Femur (tissue), 1 donor: ENCODE results near the gene TFDP1.

Source experiments
- DNase-seq: peaks from one replicate; pipeline ENCODE4 v3.0.0-alpha.2; 2017

The TFDP1 gene

DNA sequence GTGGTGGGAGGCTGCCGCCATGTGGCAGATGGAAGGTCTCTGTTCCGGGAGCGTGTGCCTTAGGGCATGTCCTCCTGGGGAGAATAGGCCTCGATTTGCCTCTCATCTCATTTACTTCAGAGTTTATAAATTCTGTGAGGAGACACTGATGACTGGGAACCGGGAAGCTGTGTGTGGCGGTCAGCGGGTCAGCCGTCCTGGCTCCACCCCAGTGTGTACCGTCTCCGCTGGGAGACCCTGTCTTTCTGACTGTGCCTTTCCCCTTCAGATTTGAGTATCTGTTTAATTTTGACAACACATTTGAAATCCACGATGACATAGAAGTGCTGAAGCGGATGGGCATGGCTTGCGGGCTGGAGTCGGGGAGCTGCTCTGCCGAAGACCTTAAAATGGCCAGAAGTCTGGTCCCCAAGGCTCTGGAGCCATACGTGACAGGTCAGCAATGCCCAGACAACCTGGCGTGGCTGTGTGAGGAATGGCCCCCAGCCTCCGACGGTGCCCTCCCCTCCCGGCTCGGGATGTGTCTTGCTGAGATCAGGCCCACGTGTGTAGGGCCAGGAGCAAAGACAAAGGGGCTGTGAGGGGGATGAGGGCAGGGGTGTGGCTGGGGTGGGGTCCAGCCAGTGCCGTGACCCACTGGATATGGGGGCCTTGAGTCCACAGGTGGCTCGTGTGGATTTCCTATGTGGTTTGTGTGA lies 51.9 kb downstream of the TFDP1 start:
- DNase-seq = no peak

DNA sequence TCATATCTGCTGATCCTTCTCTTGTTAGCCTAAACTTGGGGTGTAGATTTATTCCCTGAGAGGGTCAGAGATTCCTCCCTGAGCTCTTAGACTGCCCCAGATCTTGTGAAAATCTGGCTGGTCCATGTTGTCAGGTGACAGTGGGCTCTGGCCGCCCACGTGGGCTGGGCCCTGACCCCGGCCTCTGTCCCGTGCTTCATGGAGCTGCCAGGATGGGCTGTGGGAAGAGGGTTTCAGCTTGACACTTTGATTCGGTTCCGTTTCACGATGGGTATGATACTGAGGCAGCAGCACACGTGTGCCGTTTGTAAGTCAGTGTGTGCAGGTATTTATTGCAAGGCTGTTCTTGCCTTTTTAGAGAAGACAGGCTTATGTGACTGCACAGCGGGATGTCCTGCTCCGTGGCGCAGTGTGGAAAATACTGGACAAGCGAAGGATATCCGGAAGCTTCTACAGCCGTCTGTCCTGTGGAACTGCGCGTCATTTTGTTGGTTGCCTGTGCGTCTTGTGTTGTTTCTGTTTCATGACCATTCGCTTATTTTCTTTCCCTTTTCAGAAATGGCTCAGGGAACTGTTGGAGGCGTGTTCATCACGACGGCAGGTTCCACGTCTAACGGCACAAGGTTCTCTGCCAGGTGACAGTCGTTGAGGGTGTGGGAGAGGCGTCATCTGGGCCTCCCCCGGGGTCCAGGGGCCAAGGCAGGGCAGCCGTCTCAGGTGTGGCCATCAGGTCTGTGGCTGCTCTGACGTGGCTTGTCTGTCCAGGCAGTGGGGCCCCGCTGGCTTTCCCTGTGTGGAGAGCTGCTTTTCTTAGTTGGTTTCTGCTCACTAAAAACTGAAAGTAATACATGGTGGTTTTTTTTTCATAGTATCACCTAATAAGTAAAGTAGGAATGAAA lies 53.0 kb downstream of the TFDP1 start:
- DNase-seq = peak; percentile 11

DNA sequence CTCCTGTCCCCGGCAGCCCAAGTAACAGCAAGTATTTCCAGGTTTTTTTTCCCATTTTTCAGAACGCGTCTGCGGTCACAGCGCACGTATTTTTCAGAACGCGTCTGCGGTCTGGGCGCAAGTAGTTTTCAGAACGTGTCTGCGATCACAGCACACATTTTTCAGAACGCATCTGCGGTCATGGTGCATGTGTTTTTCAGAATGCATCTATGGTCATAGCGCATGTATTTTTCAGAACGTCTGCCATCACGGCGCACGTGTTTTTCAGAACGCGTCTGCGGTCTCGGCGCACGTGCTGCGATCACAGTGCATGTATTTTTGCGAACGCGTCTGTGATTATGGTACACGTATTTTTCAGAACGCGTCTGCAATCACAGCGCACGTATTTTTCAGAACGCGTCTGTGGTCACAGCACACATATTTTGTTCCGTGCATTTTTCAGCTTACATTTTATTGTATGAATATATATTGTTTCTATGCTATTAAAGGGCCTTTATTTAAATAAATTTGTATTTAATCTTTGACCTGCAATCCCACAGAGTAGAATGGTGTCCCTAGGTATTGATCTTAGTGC lies 53.7 kb downstream of the TFDP1 start:
- DNase-seq = no peak

DNA sequence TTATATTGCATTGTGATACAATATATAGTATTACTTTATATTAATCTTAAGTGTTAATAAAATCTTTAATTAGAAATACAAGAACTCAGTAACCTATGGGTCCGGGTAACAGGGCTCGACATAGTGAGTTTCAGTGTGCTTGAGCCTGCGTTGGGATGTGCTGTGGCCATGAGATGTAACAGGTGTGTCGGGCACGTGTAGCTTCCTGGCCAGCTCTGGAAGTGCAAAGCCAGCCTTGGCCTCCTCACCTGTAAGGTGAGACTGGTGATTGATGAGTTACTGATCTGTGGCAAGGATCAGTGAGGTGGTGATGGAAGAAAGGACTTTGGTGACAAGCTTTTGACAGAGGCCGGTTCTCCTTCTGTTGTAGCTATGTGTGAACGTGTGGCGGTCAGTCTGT lies 54.3 kb downstream of the TFDP1 start:
- peak; percentile 5 for DNase-seq

DNA sequence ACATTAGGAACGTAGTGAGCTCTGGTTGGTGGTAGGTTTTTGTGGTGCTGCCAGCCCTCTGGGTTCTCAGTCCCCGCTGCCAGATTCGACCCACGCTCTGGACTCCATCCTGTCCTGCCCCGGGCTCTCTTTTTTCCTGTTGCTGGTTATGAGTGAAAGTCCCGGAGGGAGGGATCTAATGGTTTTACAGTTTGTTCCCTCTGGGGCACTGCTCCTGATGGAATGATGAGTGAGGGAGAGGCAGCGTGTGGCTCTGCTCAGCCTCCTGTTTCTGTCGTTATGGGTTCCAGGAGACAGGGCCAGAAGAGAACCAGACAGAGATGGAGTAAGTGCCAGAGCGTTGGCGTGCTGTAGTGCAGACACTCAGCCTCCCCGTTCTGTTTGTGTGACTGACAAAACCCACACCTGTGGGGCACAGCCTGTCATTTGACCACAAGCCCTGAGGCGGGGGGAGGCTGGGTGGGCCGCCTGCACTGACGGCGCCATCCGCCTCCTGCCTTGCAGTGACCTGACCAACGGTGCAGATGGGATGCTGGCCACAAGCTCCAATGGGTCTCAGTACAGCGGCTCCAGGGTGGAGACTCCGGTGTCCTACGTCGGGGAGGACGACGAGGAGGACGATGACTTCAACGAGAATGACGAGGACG lies 55.2 kb downstream of the TFDP1 start:
- peak; percentile 25 for DNase-seq

DNA sequence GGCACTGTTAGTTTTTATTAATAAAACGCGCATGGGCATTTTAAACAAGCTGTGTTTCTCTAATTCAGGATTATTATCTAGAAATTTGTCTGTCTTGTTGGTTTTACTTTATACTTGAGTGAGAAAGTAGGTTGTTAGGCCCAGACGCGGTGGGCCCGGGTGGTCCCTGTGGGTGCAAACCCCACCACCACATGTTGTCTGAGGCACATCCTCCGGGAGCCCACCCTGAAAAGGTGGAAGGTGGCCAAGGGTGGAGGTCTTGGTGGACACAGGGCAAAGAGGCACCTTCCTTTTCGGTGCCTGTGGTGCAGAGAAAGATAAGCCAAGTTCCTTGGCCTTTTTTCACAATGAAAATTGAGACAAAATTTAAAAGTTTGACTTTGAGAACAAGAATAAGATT lies 56.9 kb downstream of the TFDP1 start:
- peak; percentile 11 for DNase-seq

DNA sequence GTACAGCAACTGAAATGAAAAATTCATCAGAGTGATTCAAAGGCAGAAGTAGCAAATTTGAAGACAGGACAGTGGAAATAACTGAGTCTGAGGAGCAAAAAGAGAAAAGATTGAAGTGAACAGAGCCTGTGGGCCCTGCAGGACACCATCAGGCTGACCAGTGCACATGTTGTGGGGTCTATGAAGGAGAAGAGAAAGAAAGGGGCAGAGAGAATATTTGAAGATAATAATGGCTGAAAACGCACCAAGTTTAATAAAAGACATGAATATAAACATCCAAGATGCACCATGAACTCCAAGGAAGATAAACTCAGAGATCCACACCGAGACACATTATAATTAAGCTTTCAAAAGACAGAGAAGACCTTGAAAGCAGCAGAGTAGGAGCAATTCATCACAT lies 58.0 kb downstream of the TFDP1 start:
- no peak for DNase-seq

DNA sequence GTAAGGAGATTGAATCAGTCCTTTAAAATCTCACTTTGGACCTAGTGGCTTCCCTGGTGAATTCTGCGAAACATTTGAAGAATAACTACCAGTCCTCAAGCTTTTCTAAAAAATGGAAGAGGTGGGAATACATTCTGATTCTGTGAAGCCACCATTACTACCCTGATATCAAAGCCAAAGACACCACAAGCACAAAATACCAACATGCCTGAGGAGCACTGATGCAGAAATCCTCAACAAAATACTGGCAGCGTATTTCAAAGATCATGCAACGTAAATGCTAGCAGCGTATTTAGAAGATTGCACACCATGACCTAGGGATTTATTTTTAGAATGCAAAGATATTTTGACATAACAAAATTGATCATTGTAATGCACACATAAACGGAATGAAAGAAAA lies 59.0 kb downstream of the TFDP1 start:
- DNase-seq = no peak

DNA sequence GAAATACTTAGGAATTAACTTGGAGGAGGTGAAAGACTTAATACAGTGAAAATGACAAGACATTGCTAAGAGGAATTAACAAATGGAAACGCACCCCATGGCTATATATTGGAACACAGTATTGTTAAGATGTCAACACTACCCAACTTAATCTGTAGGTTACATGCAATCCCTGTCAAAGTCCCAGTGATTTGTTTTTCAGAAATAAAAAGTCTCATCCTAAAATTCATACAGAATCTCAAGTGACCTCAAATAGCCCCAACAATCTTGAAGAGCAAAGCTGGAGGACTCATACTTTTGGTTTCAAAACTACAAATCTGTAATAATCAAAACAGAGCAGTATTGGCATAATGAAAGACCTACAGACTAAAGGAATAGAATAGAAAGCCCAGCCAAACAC lies 60.2 kb downstream of the TFDP1 start:
- no peak for DNase-seq

DNA sequence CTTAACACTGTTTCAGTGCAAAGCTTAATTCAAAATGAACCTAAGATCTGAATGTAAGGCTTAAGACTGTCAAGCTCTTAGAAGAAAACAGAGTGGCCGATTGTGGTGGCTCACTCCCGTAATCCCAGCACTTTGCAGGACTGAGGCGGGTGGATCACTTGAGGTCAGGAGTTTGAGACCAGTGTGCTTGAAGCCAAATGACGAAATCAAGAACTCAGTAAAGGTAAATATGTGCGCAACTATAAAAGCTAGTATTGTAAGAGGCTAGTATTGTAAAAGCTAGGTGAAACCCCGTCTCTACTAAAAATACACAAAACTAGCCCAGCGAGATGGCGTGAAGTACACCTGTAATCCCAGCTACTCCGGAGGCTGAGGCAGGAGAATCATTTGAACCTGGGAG lies 60.8 kb downstream of the TFDP1 start:
- no peak for DNase-seq

DNA sequence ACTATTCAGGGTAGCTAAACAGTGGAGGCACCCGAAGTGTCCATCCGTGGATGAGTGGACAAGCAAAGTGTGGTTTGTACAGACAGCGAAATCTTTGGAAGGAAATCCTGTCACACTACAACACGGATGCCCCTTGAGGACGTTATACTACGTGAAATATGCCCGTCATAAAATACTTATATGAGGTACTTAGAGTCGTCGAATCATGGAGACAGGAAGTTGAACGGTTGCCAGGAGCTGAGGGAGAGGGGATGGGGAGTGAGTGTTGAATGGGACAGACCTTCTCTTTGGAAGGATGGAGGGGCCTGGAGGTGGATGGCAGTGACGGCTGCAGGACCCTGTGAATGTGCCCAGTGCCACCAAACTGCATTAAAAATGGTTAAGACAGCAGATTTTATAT lies 61.8 kb downstream of the TFDP1 start:
- peak; percentile 21 for DNase-seq

DNA sequence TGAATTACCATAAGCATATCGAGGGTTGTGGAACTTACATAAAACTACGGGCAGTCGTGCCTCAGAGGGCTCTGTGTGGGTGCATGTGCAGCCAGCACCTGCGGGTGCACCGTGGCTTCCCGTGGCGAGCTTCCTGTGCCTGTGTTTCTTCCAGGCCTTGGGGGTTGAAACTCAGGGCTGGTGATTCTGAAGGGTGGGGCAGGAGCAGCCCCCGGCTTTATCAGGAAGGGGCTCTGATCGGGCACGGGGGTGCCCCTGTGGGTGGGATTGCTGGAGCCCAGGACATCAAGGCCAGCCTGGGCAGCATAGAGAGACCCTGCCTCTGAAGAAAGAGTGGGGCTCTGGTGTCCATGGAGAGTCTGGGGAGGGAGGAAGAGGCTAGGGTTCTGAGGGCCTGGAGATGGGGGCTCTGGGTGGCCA lies 62.4 kb downstream of the TFDP1 start:
- DNase-seq = peak; percentile 20

DNA sequence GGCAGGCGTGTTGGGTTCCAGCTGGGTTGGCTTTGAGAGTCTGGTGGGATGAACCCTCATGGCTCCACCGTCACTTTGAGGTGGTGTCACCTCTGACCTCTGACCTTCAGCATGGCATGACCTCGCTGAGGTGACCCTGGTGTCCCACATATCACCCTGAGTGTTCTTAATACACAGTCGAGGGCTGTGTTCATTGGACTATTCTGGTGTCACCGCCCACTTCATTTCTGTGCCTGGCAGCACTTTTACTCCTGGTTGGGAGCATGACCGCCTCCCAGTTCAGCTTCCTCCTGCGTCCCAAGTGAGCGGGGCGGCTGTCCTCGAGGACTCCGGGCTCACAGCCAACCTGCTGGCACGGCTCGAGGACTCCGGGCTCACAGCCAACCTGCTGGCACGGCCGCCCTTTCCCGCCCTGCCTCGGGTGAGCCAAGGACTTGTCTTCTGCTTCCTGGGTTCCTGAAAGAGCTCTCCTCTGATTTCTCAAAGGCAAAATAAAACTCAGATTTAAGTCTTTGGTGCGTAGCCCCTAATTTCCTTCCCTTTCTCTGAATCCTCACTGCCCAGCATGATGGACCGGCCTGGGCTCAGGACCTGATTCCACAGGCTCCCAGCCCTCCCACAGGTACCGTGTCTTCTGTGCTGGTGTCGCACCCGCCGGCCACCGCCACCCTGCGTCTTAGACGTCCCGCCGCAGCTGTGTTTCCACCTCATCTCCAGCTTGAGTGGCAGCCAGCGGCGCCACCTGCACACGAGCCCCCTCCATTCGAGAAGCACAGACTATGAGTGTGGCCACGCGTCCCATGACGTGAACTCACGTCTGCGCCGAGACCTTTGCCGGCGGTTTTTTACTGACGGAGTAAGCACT lies 63.0 kb downstream of the TFDP1 start:
- DNase-seq = peak; percentile 85

DNA sequence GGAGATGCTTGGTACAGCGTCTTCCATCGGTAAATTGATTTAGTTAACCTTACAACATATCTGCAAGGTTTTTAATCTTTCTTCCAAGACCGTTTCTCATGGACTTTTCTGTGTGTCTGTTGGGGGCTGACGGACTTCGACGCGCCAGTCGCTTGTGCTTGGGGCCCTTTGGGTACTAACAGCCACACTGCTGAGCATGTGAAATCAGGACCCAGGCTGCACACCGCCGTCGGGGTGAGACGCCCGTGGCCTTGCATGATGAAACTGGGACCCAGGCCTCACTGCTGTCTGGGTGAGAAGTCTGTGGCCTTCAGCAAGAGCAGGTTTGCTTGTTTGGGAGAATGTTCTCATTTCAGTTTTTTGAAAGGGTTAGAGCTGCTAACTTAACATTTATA lies 63.7 kb downstream of the TFDP1 start:
- DNase-seq = no peak

DNA sequence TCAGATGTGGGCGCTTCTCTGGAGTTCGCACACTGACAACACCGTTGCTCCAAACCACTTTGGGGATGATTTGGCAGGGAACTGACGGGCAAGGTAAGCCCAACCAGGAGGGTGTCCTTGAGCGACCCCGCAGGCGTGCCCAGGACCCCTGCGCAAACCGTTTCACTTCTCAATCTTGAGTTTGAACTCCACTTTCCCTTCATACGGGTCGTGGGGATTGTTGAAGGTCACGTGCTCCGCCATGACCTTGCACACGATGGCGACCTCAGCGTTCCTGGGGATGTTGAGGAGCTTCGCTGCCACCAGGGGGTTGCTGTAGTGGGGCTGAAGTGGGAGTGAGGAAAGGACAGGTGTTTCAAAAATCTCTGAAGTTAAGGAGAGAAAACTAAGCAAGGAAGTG lies 64.7 kb downstream of the TFDP1 start:
- DNase-seq = peak; percentile 10

DNA sequence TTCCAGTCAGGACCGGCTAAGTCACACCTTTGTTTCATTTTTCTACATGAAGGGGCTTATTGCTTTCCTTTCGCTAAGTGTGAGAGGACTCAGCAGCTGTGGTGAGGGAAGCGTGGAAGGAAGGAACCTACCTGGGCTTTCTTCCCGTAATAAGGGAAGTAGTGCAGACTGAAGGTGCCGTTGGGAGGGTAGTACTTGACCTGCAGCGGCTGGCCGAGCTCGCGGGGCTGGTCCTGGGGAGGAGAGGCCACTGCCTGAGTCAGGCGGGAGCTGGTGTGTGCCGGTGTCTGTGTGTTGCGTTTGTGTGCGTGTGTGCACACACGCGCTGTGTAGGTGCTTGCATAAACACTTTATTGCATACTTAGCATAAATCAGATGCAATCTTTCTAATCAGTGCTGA lies 65.7 kb downstream of the TFDP1 start:
- peak; percentile 10 for DNase-seq

DNA sequence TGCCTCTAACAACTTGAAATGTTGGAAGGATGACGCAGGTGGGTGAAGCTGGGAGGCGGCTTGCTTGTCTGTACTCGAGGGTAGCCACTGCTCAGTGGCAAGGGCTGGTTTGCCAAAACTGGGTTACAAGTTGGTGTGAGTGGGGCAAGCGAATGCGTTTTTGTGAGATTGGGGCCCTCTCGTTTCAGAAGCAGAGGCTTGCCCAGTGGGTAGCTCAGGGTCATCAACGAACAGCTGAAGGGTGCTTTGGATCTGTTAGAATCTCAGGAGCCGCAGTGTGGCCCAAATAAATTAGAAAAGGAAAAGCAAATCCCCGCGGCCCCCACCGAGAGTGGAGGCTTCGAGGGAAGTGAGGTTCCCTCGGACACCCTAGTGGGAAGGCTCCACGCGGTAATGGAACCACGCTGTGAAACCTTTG lies 66.2 kb downstream of the TFDP1 start:
- peak; percentile 12 for DNase-seq

DNA sequence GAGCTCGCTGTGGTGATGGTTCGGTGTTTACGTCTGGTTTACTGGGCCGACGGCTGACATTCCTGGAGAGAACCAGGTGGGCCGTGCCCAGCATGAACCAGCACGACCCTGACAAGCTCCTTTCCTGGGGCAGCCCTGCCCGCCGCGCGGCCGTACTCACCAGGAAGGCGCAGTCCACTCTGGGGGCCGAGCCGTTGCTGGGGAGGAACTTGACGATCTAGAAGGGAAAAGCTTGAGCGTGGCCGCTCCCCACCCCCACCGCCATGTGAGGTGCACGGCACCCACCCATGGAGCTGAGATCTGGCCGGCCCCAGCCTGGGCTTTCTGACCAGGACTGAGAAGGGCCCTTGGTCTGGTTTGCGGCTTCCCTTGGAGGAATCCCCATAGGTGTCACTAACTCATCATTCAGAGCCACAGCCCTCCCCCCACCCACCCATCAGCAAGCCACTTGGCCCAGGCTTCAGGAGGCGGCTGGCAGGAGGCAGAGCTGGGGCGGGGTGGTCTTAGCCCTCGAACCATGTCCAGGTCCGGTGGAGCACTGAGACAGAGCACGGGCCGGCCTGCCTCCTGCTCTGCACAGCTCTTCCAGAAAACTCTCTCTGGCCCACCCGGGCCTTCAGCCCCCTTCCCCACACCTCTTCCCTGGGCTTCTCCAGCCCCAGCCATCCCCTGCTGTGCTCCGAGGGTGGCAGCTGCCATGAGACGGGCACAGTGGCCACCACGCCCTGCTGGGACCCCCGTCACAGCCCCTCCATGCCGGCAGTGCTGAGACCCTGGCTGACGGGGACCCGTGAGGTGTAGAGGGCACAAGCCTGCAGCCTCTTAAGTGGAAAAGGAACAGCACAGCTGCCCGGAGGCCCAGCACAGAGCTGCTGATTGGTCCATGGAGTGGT lies 67.2 kb downstream of the TFDP1 start:
- peak; percentile 6 for DNase-seq

DNA sequence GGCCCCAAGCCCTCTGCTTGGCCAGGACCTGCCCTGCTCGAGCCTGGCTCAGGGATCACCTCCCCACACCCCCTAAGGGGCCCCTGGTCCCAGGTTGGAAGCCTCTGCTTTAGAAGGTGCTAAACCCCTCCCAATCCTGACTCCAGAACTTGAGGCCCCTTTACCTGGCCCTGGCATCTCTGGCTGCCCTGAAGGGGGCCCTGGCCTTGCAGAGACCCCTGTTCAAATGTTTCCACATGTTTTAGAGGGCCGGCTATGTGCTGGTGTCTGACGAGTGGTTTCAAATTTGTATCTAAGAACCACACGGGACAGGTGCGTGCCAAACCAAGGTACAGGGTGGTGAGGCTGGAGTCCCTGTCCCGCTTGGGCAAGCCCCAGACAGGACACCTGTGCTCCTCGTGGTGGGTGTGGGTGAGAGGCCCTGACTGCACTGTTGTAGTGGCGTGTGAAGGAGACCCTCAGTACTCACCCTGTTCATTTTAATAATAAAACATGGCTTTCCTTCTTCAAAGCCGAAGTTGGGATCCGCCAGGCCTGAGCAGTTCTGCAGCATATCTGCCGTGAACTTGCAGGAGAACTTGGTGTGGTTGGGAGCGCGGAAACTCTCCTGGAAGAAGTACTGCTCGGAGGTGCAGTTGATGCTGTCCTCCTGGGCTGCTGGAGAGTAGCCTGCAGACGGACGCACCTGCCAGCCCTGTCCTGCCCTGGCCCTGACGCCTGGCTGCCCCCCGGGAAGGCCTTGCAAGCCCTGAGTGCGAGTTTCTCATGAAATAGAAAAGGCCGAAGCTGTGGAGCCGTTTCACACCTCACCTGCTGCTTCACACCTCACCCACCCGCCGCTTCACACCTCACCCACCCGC lies 68.1 kb downstream of the TFDP1 start:
- DNase-seq = peak; percentile 14
